Activated naive CD8-positive, alpha-beta T cell treated with anti-CD3 and anti-CD28 coated beads, Interleukin-2, amount 10 ng/mL, durations not matched to agents 7 days and 5 days (primary cell): ENCODE data around the gene COTL1. TPM values are rescaled to one million over a fixed set of nuclear protein-coding genes. Genes with fewer than 3 reads are reported as not detected.
"Not testable (repeated sequence)": the region's sequence is repeated elsewhere in the genome, so short reads cannot be mapped to it uniquely, and the experiment has no call there.

Experiments used
- ATAC-seq: fragments of 150-1000 bp; cut with Tn5 transposase; one replicate; pipeline ENCODE4 v1.10.0; 2021; ENCODE audit warnings: low read depth, moderate library complexity
- POLR2A ChIA-PET: fragments of 350-600 bp; sonication (Branson Sonifier 250); formaldehyde crosslinking; loops from one replicate; lab custom pipeline; 2021; ENCODE audit warnings: antibody characterized with exemption; lab: Charles Lee
- DNase-seq: peaks from one replicate; pipeline ENCODE4 v3.0.0; 2021
- H3K27ac Mint-ChIP-seq: one replicate; pipeline ENCODE4 v1.8.0; 2022; ENCODE audit warnings: mild to moderate bottlenecking, mixed read lengths
- H3K27me3 Mint-ChIP-seq: one replicate; pipeline ENCODE4 v1.8.0; 2022; ENCODE audit warnings: mild to moderate bottlenecking, moderate library complexity, mixed read lengths
- H3K36me3 Mint-ChIP-seq: one replicate; pipeline ENCODE4 v1.8.0; 2021; ENCODE audit warnings: mild to moderate bottlenecking, mixed read lengths
- H3K4me1 Mint-ChIP-seq: one replicate; pipeline ENCODE4 v1.8.0; 2021; ENCODE audit warnings: mixed read lengths
- H3K4me3 Mint-ChIP-seq: one replicate; pipeline ENCODE4 v1.8.0; 2022; ENCODE audit warnings: mild to moderate bottlenecking, moderate library complexity, mixed read lengths
- H3K9me3 Mint-ChIP-seq: one replicate; pipeline ENCODE4 v1.8.0; 2021; ENCODE audit warnings: mixed read lengths
- total RNA-seq, 2 experiments: library from RNA; stranded (reverse); gene quantifications; one replicate each; pipeline ENCODE4 v1.2.3, GENCODE V29; 2021

Gene COTL1
- total RNA-seq, 2 experiments from 2014 or later: 657 to 664 TPM

DNA sequence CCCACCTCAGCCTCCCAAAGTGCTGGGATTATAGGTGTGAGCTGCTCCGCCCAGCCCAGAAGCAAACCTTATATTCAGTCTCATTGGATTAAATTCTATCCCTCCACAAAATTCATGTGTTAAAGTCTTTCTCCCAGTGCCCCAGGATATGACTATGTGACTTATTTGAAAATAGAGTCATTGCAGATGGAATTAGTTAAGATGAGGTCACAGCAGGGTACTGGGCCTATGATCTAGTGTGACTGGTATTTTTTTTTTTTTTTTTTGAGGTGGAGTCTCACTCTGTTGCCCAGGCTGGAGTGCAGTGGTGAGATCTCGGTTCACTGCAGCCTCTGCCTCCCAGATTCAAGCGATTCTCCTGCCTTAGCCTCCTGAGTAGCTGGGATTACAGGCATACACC lies 99.7 kb downstream of the COTL1 start:
- H3K9me3 Mint-ChIP-seq, H3K27me3 Mint-ChIP-seq, DNase-seq, ATAC-seq: not testable (repeated sequence)
- peak overlapping the region; percentile 64 for H3K4me3 Mint-ChIP-seq
- H3K4me1 Mint-ChIP-seq: peaks cover 78% of the 10 kb centered on the region
- H3K36me3 Mint-ChIP-seq: peaks cover 40% of the 10 kb centered on the region
- H3K27ac Mint-ChIP-seq: peak overlapping the region; percentile 90
- POLR2A ChIA-PET: interaction anchor here (0.6 to 4.8 kb wide), 13 partner anchors 9 to 130 kb away, joined by 3 to 65 read pairs (median 7); partner anchors contain the start of genes COTL1 and KLHL36

DNA sequence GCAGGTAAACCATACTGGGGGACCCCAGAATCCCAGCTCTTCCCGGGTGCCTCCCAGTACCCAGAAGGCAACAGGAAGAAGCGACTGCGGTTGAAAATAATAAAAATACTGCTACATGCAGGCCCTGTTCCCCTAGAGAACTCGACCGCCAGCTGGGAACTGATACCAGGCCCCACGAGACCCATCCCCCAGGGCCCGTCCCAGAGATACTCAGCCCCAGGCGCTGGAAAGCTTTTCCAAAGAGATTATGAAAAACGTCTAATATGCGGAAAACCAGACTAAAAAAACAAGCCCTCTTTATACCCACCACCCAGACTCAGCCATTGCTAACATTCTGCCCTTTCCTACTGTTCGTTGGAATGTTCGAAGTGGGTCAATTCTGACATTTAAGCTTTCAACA lies 100.5 kb downstream of the COTL1 start:
- no peak for DNase-seq
- Mint-ChIP-seq H3K27me3 (no peaks in the 10 kb centered on the region), H3K27ac (peak overlapping the region; percentile 90), H3K36me3 (peaks cover 40% of the 10 kb centered on the region), H3K4me3 (peak overlapping the region; percentile 64), H3K9me3 (no peaks in the 10 kb centered on the region), H3K4me1 (peaks cover 77% of the 10 kb centered on the region)
- ATAC-seq: no peak
- POLR2A ChIA-PET: interaction anchor here (0.6 to 4.8 kb wide), 6 partner anchors 9 to 181 kb away, joined by 3 to 65 read pairs (median 4); no protein-coding TSS in a partner anchor

Other genes starting within 250 kb of the COTL1 start
- not detected for gene ATP2C2, start 249.5 kb downstream of the COTL1 start, total RNA-seq
- gene MEAK7, start 113.4 kb downstream of the COTL1 start, total RNA-seq: 10 to 100 TPM; 95.7 to 98.3 TPM
- gene KLHL36, start 30.4 kb upstream of the COTL1 start, total RNA-seq: 10 to 100 TPM; 66.8 to 72.6 TPM
- 10 to 100 TPM; 75.2 to 75.8 TPM for gene USP10, start 81.9 kb upstream of the COTL1 start, total RNA-seq
- under 1 TPM in 1 of 2 experiments, not detected in 1; 0.31 TPM for gene CRISPLD2, start 201.9 kb upstream of the COTL1 start, total RNA-seq